Stimulated activated CD8-positive, alpha-beta memory T cell treated with anti-CD3 and anti-CD28 coated beads, Interleukin-7, amount 100 ng/mL, for 4 hours (primary cell): Measurements from ENCODE around the gene PTPN13.
"Not testable (repeated sequence)": the region's sequence is repeated elsewhere in the genome, so short reads cannot be mapped to it uniquely, and the experiment has no call there.

Experiments
- DNase-seq, 2 donors: peaks; one replicate each; pipeline ENCODE4 v3.0.0-alpha.2; 2020; ENCODE audit warnings: low read depth in 2 of 2

The PTPN13 gene

DNA sequence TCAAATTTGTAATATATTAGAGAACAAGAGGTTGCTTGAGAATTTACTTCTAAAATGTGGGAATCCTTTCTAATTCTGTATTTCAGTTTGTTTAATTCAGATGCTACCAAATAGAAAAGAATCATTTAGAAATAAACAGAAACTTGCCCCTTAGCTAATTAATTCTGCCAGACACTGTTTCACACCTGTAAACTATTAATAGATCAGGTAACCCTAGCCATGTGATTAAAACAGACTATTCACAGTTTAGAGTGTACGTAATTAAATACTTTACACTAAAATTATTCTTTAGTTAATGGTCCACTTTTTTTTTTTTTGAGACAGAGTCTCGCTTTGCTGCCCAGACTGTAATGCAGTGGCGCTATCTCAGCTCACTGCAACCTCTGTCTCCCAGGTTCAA, 124.0 kb downstream of the PTPN13 start:
- no peak for DNase-seq

DNA sequence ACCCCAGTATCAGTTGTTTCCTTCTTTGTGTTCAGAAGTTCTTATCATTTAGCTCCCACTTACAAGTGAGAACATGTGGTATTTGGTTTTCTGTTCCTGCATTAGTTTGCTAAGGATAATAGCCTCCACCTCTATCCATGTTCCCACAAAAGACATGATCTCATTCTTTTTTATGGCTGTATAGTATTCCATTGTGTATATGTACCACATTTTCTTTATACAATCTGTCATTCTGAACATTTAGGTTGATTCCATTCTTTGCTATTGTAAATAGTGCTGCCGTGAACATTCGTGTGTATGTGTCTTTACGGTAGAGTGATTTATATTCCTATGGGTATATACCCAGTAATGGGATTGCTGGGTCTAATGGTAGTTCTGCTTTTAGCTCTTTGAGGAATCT, 125.0 kb downstream of the PTPN13 start:
- not testable (repeated sequence) for DNase-seq

- DNase-seq, result no peak
Measured at GRCh38 chr4:86720508-86721068, 126.5 kb downstream of the PTPN13 start.

- no peak for DNase-seq
Measured at GRCh38 chr4:86721412-86721811, 127.3 kb downstream of the PTPN13 start.

DNA sequence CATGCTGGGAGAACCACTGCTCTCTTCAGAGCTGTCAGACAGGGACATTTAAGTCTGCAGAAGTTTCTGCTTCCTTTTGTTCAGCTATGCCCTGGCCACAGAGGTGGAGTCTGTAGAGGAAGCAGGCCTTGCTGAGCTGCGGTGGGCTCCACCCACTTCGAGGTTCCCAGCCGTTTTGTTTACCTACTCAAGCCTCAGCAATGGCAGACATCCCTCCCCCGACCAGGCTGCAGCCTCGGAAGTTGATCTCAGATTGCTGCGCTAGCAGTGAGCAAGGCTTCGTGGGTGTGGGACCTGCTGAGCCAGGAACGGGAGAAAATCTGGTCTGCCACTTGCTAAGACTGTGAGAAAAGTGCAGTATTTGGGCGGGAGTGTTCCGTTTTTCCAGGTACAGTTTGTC, 136.2 kb downstream of the PTPN13 start:
- DNase-seq, result no peak

DNA sequence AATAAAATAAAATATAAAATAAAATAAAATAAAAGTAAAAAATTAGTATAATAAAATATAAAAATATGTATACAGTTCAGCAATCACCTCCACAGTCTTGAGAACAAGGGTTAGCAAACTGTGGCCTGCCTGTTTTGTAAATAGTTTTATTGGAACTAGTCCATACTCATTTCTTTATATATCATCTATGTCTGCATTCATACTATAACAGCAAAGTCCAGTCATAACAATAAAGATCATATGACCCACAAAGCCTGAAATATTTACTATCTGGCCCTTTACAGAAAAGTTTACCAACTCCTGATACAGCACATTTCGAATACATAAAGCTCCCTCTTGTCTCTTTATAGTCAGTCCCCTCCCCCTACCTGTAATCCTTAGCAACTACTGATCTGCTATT, 143.1 kb downstream of the PTPN13 start:
- DNase-seq, result no peak

GRCh38 chr4:86741846-86742245, 147.7 kb downstream of the PTPN13 start:
- DNase-seq, result no peak

- no peak for DNase-seq
Measured at GRCh38 chr4:86744570-86744969, 150.5 kb downstream of the PTPN13 start.

- DNase-seq, result no peak
Measured at GRCh38 chr4:86749121-86749520, 155.0 kb downstream of the PTPN13 start.

GRCh38 chr4:86755388-86755787, 161.3 kb downstream of the PTPN13 start:
- DNase-seq, result no peak

DNA sequence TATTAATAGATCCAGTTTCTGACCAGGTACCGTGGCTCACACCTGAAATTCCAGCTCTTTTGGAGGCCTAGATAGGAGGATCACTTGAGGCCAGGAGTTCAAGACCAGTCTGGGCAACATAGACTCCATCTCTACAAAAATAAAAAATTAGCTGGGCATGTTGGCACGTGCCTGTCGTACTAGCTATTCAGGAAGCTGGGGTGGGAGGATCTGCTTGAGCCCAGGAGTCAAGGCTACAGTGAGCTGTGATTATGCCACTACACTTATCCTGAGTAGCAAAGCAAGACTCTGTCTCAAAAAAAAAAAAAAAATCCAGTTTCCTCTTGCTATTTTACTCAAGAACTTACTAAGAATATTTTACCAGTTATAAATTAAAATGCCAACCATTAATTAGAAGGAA, 163.4 kb downstream of the PTPN13 start:
- no peak for DNase-seq

DNA sequence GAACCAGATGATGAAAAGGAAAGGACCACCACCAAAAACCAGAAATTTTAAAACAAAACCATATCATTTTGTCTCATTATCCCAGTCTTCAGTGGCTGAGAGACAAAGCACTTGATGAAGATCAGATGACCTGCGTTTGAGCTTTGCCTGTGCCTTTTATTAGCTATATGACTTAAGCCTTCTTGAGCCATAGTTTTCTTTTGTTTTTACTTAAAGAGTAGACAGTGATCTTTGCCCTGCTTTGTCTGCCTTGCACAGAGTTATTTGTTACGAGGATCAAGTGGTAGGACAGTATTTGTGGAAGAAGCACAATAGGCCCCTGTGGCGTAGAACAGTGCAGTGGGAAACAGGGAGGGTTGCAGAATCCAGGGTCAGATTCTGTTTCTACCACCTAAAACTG, 165.2 kb downstream of the PTPN13 start:
- no peak for DNase-seq

DNA sequence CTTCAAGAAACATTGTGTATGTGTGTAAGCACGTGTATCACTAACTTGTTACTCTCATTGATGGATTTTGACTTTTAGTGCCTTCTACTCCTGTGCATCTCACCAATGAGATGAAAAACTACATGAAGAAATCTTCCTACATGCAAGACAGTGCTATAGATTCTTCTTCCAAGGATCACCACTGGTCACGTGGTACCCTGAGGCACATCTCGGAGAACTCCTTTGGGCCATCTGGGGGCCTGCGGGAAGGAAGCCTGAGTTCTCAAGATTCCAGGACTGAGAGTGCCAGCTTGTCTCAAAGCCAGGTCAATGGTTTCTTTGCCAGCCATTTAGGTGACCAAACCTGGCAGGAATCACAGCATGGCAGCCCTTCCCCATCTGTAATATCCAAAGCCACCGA, 168.5 kb downstream of the PTPN13 start:
- no peak for DNase-seq

- DNase-seq, result no peak
Measured at GRCh38 chr4:86769794-86770193, 175.7 kb downstream of the PTPN13 start.

DNA sequence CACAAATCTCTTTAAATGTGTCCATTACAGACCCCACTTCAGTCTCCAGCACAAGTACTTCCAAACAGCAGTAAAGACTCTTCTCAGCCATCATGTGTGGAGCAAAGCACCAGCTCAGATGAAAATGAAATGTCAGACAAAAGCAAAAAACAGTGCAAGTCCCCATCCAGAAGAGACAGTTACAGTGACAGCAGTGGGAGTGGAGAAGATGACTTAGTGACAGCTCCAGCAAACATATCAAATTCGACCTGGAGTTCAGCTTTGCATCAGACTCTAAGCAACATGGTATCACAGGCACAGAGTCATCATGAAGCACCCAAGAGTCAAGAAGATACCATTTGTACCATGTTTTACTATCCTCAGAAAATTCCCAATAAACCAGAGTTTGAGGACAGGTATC, 177.0 kb downstream of the PTPN13 start:
- DNase-seq, result no peak

DNA sequence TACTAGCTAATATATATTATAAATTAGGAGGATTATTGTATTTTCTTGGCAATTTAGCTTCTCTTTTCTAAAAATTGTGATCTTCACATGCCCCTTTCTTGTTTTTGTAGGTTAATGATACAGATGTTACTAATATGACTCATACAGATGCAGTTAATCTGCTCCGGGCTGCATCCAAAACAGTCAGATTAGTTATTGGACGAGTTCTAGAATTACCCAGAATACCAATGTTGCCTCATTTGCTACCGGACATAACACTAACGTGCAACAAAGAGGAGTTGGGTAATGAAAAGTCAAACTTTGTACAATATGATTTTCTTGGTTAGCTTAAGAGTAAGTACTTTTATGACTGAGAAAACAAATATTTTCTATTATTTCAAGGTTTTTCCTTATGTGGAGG, 180.9 kb downstream of the PTPN13 start:
- no peak for DNase-seq

DNA sequence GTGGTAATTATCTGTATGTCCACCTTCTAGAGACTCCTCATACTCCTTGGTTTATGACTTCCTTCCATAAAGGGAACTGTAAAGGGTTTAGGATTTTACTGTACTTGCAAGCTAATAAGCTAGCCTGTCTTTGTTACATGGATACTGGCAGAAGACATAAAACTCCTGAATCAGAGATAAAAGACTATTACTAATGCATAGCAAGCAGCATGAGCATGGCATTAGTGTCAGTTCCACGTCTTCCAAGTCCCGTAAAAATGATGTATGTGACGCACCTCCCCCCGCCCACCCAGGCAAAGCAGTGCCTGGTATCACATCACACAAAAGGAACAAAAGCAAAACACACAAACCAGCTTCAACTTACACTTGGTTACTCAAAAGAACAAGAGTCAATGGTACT, 184.1 kb downstream of the PTPN13 start:
- DNase-seq, result no peak

- DNase-seq, result no peak
Measured at GRCh38 chr4:86788826-86789225, 194.7 kb downstream of the PTPN13 start.

- DNase-seq, result no peak
Measured at GRCh38 chr4:86791126-86791525, 197.0 kb downstream of the PTPN13 start.

DNA sequence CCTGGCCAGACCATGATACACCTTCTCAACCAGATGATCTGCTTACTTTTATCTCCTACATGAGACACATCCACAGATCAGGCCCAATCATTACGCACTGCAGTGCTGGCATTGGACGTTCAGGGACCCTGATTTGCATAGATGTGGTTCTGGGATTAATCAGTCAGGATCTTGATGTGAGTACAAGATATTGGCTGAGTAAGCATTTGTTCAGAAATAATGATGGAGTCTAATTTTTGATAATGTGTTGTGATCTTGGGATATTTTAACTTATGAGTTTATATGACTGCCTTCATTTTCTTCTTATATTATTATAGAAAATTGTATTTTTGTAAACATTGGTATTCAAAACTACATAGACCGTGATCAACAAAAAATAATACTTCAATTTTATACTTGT, 215.7 kb downstream of the PTPN13 start:
- DNase-seq, result no peak

DNA sequence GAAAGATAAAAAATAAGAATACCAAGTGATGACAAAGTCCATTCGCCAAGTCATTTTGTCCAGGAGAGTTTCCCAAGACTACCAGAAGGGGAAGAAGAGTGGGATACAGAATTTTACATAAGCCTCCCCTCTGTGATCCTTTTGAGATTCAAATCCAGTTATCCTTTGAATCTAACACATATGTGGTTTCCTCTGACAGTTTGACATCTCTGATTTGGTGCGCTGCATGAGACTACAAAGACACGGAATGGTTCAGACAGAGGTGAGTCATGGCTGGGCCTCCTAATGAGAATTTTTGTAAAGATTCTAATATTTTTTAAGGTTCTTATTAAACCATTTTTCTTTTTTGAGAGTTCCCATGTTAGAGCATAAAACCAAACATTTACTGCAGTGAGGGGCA, 216.7 kb downstream of the PTPN13 start:
- DNase-seq, result no peak

- no peak for DNase-seq
Measured at GRCh38 chr4:86815653-86816052, 221.5 kb downstream of the PTPN13 start.

- DNase-seq, result no peak
Measured at GRCh38 chr4:86816501-86817273, 222.6 kb downstream of the PTPN13 start.

GRCh38 chr4:86818211-86818610, 224.1 kb downstream of the PTPN13 start:
- no peak for DNase-seq
